Stimulated activated CD8-positive, alpha-beta memory T cell treated with anti-CD3 and anti-CD28 coated beads, Interleukin-12 subunit alpha, Interleukin-12 subunit beta, amount 100 ng/mL, for 4 hours (primary cell): ENCODE results near the gene CSMD2.

Source experiments
- DNase-seq: peaks from one replicate; pipeline ENCODE4 v3.0.0-alpha.2; 2020; ENCODE audit warnings: low read depth

CSMD2 gene

DNA sequence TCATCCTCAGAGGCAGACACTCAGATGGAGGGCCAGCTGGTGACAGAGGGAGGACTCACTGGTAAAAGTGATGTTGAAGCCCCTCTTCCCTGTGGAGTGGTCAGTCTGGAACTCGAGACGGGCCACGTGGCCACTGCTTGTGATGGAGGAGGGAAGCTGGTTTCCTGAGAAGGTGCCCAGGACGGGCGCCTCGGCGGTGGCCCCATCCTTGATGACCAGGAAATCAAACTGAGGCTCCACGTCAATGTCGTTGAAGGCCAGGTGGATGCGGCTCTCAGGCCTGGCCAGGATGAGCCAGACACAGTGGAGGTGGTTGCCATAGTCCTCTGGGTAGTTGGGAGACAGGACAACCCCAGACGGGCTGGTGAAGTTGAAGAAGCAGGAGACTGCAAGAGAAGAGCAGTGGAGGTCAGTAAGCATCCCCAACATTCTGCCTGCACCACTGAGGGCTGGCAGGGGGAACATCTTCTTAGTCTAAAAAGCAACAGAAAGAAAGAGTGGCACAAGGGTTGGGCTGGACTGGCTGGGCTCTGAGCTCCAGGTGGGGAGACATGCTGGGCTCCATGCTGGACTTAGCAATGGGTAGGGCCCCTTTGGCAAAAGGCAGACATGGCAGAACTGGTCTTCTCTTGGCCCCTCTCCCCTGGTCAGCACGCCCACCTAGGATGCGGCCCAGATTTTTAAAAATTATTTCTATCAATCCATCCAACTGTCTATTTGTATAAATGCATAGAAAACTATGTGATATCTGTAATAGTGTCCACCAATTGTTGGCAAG is 421.6 kb downstream of the CSMD2 start:
- DNase-seq, result no peak

DNA sequence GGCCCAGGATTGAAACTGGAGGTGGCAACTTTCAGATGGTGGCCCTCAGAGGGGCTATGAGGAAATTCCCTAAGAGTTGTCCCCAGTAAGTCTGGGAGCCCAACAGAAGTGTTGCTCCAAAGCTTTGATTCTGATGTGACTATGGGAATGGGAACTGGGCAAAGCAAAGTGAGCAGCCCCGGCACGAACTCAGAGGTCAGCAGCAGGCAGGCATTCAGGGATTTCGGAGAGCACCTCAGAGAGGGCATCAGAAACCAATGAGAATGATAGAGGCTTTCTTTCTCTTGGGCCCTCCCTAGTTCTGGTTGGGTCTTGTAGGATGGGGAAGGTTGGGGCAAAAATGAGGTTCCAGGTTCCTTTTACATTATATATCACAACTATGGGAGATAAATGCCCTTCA is 422.4 kb downstream of the CSMD2 start:
- no peak for DNase-seq

DNA sequence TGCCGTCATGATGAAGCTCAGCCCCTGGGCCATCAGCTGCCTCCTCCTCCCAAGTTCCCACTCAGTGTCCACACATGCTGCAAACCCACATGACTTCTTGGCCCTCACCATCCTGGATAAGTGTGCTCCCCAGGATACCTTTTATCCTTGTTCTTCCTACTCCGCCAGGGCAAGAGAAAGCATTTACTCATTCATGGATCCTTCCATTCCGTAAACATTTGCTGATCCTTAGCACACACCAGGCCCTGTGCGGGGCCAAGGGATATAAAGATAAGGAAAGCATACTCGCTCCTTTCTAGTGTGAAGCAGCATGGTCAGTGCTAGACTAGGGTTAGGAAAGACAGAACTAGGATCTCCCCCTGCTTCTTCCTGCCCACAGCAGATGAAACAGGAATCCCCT is 423.3 kb downstream of the CSMD2 start:
- no peak for DNase-seq

DNA sequence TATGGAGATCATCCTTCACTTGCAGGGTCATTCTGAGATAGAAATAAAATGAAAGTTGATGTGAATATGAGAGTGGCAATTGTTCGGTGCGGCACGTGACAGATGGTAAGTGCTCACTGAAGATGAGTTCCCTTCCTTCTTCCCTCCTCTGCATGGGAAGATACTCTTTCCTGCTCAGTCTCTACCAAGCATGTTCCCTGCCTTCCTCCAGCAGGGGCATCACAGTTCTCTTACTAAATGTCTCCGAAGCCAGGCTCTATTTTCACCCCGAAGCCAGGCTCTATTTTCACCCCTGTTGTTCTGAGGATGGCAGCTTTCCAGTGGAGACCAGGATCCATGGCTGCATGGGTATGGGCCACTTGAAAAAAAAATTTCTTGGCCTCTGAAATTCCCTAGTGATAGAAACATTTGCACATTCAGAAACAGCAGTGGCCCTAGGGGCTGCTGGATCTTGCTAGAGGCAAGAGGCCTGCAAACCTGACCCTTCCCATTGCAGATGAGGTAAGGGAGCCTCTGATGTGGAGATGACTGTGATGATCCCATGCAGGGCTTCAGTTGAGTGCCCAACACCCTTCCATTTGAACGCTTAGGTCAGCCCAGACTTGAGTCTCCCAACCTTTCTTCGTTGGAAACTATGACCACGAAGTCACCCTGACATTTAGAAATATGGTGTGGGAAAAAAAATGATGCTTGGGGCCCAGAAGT is 424.8 kb downstream of the CSMD2 start:
- DNase-seq, result no peak

GRCh38 chr1:33738976-33739375 is 426.1 kb downstream of the CSMD2 start:
- DNase-seq, result no peak

GRCh38 chr1:33738536-33738935 is 426.5 kb downstream of the CSMD2 start:
- no peak for DNase-seq

DNA sequence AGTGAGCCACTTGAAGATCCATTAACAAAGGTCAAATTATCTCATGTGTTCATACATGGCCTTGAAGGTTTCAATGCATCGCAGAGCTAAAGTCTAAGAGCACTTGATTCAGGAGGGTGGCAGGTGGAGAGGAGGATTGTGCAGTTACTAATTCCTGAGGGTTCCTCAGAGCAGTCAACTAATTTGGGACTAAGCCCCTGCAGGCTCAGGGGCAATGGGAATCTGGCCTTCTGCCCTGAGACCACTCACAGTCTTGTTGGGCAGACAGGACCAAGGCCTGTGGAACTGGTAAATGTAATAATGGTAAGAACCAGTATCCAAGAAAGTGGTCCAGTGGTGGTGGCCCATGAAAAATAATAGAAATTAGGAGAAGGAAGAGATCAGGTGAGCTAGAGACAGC is 428.5 kb downstream of the CSMD2 start:
- no peak for DNase-seq

GRCh38 chr1:33735624-33736023 is 429.4 kb downstream of the CSMD2 start:
- no peak for DNase-seq

- DNase-seq, result no peak
Observed at GRCh38 chr1:33727310-33727709, 437.7 kb downstream of the CSMD2 start.

DNA sequence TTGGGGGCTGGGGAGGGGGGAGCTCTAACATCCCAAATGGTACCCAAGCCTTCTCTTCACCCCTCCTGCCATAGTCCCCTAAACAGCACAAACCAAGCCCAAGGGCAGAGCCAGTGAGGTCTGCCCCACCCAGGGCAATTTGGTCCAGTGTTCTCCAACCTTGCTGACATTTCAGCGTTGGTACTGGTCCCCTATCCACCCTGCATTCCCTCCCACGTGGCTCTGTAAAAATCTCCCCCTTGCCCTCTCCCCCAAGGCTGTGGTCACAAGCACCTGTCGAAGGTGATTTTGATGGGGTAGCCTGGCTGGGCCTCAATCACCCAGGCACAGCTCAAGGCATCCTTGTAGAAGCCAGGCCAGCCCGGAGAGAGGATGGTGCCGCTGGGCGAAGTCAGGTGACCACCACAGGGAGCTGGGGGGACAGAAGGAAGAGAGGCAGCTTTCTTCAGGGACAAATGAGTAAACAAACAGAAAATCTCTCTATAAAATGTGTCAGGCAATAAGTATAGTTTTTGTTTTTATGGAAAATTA is 438.7 kb downstream of the CSMD2 start:
- no peak for DNase-seq

GRCh38 chr1:33725556-33726160 is 439.4 kb downstream of the CSMD2 start:
- no peak for DNase-seq

- no peak for DNase-seq
Observed at GRCh38 chr1:33725037-33725436, 440.0 kb downstream of the CSMD2 start.

DNA sequence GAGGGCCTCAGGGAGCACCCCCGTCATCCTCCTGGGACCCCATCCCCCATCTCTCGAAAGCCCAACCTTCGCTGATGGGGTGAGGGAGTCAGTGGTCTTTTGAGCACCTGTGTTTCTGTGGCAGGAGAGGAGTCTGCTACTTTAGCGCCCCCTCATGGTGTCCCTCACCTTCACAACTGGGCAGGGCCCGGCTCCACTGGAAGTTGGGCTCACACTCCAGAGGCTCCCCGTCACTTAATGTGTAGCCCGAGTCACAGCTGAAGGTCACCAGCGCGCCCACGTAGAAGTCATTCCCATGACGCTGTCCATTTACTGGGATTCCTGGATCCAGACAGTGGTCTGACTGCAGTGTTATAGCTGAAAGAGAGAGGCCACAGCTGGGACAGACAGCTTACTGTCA is 440.7 kb downstream of the CSMD2 start:
- no peak for DNase-seq

DNA sequence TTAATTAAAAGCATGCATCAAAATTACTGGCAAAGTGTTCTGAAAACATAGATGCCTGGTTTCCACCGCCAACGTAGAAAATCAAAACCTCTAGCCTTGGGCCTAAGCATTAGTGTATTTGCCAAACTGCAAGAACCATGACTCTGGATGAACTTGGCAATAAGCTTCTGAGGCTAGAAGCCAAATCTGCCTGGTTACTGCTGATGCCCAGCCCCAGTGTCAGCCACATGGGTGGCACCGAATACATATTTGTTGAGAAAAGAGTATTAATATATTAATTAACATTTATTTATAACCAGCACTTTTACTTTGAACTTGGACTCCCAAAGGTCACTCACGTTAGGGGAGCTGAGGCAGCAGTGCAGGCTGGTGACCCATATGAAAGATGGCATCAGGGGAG is 441.8 kb downstream of the CSMD2 start:
- DNase-seq, result no peak

DNA sequence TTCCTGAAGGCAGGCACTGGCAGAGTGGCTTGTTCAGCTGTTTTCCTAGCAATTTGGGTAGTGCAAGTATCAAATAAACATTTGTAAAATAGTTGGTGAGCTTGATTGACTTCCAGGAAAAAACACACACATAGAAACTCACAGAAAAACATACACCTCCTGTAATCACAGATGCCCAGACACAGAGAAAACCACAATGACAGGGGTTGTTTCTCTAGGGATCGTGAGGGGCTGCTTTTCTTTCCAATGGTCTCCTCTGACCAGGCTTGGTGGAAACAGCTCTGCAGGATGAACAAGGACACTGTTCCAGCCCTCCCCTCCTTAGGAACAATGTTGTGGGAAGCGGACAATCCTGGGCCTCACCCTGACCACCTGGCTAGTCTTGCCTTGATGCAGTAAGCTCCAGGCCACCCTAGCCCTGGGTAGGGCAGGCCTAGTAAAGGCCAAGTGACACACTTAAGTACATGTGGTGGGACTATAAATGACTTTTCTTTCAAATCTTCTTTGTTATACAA is 443.7 kb downstream of the CSMD2 start:
- DNase-seq, result no peak

- DNase-seq, result no peak
Observed at GRCh38 chr1:33719771-33720670, 445.0 kb downstream of the CSMD2 start.

- DNase-seq, result no peak
Observed at GRCh38 chr1:33719326-33719725, 445.7 kb downstream of the CSMD2 start.

- no peak for DNase-seq
Observed at GRCh38 chr1:33718186-33718585, 446.8 kb downstream of the CSMD2 start.

GRCh38 chr1:33716976-33717688 is 447.9 kb downstream of the CSMD2 start:
- no peak for DNase-seq

DNA sequence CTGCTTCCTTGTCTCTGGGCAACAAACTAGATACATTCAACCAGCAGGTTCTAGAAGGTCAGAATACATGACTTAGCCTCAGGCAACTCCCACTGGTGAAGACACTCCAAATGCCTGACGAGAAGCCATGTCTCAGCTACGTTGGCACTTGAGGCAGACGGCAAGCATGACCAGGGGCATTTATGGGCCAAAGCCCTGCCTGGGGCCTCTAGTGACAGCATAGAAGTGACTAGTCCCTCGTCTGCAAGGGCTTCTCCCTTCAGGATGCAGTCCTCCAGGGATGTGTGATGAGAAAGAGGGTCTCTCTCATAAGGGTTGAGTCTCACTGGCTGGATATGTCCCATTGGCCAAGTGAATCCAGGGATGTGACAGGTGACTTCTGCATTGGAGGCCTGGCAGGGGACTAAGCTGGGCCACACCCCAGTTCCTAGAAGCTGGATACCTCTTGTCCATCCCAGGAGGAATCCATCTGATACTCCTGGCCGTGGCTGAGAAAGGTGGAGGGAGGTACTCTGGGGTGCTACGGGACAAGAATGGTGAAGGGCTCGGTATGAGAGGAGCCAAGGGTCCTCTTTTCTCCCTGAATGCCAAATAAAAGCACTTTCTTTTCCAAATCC is 449.7 kb downstream of the CSMD2 start:
- DNase-seq, result no peak

DNA sequence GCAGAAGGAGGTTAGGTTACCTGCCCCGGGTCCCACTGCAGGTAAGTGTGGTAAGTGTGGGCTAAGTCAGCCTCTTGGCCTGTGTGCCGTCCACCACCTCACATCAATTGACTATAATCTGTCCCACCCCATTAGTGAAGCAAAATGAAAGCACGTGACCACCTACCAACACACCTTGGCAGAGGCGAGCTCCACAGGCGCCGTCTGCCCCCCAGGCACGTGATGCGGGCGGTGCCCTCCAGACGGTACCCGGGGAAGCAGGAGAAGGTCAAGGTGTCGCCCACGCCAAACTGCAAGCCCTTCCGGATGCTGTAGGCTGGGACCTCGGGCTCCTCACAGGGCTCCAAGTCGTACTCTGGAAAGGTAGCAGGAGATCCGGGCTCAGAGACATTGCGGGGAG is 450.6 kb downstream of the CSMD2 start:
- no peak for DNase-seq
